Cerebellar nuclear complex (tissue), 1 donor: ENCODE measurements around the gene CLDN14.
"Not testable (repeated sequence)": the region's sequence is repeated elsewhere in the genome, so short reads cannot be mapped to it uniquely, and the experiment has no call there.

ENCODE experiments used
- DNase-seq, 2 experiments: peaks; one replicate each; lab custom pipeline; 2025; lab: John Stamatoyannopoulos, UW

The CLDN14 gene

DNA sequence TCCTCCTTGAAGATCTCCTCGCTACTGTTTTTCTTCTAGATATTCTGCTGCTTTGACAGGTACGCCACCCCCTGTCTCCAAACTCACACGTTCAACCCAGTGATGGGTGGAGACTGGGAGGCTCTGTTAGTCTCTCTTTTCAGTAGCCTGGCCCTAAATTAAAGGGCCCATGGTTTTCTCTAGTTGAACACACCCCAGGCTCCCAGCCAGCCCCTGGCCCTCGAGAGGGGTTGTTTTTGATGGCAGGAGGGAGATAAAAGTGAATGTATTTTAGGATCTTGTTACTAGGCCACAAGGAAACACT is 21.6 kb upstream of the CLDN14 start:
- no peak for DNase-seq

DNA sequence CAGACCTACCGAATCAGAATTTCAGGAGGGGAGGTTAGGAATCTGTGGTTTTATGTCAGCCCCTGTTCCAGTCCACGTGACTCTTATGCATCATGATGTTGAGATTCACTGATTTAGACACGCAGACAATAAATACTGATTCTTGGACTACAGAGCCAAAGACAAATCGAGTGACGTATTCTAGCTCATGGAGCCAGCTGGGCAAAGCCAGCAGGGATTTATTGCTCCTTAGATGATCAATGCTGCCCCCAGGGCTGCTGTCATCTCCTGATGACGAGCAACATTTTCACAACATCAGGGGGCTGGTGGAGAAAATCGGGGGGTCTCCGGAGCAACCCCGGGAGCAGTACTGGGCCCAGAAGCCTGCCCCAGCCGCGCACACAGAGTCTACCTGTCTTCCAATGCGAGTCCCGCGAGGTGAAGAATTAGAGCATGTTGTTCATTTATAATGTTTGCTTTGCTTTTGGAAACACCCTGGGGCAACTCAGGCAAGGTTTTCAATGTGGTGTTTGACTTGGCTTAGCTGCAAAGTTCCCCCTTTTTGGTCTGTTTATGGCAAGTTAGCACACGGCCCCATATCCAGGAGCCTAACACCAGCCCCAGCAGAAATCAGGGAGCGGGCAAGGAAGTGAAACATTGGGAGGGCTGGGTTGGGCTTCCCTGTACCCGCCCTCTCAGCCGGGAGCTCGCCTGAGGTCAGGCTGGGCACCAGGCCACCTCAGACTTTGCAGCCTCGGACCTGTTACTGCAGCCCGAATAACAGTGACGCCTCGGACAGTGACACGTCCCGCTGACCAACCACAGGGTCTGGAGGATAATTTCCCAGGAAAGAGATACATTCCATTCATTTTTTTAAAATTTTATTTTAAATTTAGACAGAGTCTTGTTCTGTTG is 19.9 kb upstream of the CLDN14 start:
- no peak for DNase-seq

DNA sequence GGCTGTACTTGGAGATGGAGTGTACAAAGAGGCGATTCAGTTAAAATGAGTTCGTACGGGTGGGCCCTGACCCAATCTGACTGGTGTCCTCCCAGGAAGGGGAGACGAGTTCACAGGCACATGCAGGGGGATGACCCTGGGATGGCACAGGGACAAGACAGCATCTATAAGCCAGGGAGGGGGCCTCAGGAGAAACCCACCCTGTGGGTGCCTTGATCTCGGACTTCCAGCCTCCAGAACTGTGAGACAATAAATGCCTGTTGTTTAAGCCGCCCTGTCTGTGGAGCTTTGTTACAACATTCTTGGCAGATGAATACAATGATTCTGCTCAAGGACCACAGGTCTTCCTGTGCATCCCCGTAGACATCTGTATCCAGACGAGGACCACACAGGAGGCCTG is 14.6 kb upstream of the CLDN14 start:
- no peak for DNase-seq

DNA sequence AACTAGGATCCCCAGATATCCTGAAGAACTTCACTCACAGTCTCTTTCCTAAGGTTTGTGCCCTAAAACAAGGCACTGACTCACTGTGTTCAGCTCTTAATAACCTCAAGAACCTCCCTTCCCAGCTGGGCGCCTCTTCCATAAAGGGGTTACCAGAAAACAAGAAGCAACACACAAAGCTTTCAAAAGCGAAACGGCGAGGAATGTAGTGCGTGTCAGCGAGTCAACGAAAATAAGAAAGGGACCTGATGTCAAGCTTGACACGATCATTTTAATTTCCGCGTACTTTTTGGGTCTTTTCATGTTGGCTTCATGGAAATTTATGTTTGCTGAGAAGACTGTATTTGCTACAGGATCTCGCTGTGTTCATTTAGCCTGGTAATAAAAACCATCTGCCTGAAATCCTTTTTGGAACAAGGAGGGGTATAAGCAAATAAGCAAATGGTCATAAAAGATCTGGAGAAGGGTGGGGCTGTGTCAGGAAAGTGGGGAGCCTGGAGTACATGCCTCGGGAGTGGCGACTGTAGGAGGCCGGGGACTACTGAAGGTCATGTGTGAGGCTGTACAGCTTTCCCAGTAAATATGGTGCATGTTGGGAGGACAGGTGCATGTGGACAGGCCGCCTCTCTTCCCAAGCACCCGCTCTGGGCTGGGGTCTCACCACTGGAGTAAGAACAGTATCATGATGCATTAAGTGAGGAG is 11.4 kb upstream of the CLDN14 start:
- DNase-seq: no peak

DNA sequence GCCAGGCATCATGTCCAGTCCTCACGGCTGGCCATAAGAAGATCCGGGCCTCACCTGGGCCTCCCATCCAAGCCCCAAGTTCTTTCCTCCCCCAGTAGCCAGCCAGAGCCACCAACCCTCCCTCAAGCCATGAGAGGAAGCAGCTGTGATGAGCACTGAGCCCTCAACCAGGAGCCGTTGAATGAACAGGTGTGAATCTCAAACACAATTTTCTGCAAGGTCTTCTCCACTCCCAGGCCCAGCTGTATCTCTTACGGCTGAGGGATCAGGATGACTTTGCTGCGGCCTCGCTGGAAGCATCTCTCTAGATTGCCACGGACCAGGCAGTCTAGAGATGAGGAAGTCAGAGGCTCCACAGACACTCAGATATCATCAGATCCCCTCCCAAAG is 9.8 kb upstream of the CLDN14 start:
- no peak for DNase-seq

DNA sequence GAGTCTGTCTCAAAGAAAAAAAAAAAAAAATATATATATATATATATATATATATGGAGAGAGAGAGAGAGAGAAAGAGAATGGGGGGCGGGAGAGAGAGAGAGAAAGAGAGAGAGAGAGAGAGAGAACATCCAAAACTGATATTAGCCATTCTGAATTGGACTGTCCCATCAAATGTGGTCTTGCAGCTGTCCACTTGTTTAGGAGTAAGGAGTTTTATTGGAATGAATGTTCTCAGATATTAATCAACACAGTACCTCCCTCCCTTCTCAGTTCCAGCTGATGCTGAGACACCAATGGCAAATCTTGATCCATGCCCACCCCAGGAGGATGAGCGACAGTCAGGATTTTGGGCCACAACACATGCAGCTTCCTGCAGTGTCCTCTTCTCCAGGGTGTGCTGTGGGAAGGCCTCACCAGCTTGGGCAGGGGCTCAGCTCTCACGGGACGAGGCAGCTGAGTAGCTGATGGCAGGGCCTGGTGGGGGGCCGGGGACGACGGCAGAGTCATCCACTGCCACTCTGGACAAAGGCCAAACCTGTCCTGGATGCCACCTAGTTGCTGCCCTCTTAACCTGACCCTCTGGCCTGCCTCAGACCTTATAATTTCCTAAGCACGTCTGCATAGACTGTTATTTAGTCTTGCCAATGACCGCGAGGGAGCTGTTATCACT is 9.3 kb upstream of the CLDN14 start:
- DNase-seq: no peak

DNA sequence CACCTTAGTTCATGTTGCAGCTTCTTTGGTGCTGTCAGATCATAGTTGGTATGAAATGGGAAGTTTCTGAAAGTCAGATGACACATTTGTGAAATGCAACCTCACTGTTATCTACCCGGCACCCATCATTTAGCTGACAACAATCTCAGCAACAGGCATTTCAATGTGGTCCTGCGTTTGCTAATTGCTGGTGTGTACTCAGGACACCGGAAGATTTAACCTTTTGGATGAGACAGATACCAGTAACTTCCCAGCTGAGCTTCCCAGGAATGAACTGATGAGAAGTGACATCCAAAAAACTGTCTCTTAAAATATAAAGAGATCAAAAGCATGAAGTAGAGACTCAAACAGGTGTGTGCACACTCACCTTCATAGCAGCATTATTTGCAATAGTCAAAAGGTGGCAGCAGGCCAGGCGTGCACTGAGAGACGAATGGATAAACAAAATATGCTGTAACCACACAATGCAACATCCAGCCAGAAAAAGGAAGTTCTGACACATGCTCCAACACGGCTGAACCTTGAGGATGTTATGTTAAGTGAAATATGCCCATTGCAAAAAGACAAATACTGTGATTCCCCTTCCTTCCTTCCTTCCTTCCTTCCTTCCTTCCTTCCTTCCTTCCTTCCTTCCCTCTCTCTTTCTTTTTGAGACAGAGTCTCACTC is 7.9 kb upstream of the CLDN14 start:
- DNase-seq: no peak

DNA sequence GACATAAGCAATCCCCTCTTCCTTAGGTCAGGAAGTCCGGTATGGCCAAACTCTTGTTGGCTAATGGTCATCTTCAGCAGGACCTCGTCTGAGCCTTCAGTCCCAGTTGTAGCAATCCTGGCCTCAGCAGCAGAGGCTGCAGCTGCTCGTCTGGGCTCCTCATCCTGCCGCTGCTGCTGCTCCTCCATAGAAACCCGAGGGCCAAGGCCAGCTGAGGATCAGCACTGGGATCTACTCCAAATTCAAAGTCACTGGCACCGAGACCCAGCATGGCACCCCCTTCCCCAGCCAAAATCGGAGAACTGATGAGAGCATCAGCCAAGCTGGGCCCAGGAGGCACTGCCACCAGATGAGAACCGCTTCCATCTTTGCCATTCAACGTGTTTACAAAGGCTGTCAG is 6.3 kb upstream of the CLDN14 start:
- no peak for DNase-seq

DNA sequence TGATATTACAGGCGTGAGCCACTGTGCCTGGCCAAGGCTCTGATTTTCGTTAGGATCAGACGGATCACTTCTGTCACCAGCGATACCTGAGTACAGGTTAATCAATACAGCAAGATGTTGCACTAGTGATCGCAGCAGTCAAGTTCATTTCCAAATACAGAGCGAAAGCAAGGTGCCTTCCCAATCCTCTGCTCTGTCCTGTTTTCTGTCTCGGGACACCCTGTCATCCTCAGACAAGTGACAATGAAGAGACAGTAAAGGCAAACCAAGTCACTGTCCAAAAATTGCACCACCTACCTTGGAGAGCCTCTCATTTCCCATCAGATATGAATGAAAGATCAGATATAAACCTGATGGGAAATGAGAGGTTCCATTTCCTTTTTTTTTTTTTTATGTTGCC is 5.6 kb upstream of the CLDN14 start:
- DNase-seq: no peak

DNA sequence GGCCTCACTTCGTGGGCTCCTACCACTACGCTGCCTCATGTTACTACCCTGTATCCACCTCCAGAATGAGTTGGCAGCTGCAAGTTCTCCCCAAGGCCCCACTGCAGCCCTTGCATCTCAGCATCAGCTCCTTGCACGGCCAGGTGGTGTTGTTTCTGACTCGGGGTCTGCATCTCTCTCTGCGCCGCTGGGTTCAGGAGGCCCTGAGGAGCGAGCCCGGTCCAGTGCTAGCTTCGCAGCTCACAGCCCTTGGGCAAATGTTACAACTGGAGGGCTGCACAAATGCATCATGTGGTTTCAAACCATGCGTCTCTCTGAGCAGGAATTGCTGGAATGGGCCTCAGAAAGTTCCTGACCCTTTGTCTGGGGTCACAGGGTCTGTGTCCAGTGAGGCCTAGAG is 3.2 kb upstream of the CLDN14 start:
- no peak for DNase-seq

DNA sequence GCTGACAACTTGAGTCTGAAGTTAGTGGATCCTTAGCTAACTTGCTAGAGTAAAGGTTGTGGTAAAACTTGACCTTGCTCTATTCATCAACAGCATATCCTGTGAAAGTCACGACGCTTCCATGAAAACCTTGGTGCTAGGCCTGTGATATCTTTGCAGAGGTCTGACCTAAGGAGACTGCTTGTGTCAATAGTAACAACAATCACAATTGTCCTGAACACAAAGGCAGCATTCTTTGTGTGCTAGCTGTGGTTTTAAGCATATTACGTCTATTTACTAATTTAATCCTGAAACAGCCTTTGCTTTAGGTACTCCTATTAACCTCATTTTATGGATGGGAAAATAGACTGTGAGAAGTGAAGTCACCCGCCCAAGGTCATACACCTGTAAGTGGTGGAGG is 2.8 kb upstream of the CLDN14 start:
- DNase-seq: no peak

DNA sequence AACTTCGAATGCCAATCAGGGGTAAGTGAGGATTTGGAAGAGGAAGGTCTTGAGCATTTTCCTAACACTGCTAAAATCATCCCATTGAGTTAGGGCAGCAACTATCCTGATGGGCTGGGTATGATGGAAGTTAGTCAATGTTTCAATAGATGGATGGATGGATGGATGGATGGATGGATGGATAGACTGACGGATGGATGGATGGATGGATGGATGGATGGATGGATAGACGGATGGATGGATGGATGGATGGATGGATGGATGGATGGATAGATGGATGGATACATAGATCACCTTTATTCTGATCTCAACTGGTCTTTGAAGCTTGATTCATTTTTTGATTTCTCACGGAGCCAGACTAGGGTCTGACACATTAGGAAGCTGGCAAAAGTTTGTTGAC is 2.3 kb upstream of the CLDN14 start:
- no peak for DNase-seq

DNA sequence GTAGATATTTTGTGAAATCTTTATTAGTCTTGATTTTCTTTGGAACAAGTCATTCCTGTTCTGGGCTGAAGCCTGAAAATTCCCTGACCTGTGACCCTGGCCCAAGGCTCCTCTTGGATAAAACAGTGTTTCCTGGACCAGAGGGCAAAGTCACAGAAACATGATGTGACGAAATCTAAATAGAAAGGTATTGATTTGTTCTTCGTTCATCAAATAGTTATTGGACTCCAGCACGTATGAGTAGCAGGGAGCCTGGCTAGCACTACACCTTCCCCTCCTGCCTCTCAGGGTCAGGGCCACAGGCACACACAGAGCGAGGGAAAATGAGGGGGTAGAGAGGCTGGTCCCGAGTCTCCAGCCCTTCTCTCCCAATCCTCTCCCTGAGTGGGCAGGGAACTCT is 1.7 kb upstream of the CLDN14 start:
- no peak for DNase-seq

DNA sequence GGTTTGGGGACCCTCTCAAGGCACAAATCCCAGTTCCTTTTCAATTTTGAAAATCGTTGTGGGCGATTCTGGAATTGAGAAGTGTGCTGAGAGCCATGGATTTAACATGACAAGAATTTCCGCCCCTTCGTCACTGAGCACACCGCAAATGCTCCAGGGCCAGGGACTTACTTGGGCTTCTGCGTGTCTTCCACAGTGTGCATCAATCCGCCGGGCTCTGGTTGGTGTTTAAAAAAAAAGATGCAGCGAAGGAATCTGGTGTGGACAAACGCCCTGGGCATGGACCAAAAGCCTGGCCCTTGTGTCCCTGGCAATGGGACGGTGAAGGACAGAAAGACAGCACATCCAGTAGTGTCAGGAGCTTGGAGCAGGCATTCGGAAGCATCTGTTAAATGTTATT is 696 bp upstream of the CLDN14 start:
- no peak for DNase-seq

DNA sequence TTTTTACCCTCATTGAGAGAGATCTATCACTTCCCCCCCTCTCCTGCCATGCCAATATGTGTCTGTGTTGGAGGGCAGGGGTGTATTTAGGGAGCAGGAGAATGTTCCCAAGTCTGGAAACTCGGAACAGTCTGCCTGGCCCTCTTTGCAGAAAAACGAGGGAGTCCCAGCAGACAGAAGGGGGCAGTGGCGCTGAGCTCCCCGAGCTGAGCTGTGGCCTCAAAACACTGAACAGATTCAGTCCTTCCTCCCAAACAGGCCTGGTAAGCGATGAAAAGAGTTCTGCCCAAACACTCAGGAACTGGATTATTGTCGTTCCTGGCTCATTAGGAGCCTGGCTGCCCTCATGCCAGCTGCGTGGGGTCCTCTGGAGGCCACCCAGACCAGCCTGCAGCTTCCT is 981 bp downstream of the CLDN14 start:
- no peak for DNase-seq

DNA sequence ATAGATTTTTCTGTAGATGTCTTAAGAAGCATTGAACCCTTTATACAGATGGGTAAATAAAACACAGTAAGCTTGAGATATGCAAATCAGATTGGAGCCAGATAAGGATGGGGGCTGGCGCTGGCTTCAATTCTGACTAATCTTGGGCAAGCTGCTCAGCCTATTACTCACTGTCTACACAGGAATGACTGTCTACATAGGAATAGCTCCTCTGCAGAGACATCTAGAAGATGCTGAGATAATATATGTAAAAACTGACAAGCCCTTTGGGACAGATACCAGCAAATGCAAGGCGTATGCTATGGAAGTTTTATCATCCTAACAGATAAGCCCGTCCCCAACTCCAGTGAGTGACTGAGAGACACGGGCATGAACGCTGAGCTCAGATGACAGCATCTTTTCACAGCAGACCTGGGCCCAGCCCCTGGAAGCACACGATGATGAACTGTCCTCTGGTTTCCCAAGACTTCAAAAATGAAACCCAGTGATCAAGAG is 1.7 kb downstream of the CLDN14 start:
- no peak for DNase-seq

DNA sequence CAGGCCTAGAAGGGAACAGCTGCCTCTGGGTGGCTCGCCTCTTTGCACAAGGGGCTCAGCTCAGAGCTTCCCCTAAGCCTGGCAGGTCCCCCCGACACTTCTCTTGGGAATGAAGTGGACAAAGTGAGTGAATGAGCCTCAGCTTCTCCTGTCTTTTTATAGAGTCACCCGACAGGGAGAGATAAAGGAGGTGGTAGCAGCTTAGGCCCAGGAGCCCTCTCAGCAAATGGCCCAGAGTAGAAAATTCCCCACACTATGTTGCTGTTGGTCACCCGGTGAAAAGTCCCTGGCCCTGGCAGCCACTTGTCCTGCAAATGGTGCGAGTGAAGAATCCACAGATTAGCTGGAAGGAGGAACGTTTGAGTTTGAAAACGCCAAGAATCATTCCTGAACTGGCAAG is 2.4 kb downstream of the CLDN14 start:
- DNase-seq: no peak

DNA sequence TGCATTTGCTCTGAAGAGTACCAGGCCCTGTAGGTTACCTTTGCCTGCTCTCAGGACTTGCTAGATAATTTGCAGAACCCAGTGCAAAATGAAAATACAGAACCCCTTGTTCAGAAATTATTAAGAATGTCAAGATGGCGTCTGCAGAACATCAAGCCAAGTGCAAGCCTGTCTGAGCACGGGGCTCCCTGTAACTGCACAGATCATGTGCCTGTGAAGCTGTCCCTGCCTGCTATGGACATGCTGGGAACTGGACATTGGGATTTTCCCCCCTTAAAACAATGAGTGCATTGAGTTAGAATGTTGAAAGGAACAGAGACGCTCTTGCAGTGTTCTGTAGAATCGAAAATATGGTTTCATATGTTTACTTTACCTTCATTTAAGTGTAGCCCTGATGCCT is 2.9 kb downstream of the CLDN14 start:
- DNase-seq: no peak

DNA sequence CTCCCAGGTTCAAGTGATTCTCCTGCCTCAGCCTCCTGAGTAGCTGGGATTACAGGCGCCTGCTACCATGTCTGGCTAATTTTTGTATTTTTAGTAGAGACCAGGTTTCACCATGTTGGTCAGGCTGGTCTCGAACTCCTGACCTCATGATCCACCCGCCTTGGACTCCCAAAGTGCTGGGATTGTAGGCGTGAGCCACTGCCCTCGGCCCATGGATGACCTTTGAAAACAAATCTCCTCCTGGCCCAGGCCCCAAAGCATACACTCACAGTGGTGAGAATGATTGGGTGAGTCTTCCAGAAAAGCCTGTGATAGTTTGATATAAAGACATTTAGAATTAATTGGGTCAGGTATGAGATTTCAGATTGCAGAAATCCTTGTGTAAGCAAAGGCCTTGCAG is 3.4 kb downstream of the CLDN14 start:
- DNase-seq: not testable (repeated sequence)

DNA sequence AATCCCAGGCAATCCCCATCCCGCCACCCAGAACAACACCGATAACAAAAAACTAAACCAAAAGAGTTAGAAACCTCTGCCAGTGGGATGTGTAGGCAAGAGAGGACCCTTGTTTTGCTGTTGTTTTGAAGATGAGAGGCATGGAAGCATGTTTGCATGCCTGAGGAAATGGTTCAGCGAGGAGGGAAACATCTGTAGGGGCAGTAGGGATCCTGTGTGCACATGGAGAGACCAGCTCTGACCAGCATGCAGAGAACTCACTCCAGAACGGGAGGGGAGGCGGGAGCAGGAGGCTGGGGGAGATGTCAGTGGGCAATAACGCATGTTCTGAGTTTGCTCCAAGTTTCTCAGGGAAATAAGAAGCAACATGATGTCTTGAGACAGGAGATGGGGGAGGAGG is 5.3 kb downstream of the CLDN14 start:
- DNase-seq: no peak

DNA sequence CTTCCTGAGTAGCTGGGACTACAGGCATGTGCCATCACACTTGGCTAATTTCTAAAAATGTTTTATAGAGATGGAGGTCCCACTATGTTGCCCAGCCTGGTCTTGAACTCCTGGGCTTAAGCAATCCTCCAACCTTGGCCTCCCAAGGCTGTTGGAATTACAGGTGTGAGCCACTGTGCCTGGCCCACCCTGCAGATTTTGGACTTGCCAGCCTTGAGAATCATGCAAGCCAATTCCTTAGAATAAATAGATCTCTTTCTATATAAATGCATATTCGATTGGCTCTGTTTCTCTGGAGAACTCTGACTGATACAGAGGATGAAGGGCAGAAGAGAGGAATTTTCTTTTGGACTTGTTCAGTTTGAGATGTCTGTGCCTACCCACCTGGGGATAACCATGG is 6.7 kb downstream of the CLDN14 start:
- no peak for DNase-seq

DNA sequence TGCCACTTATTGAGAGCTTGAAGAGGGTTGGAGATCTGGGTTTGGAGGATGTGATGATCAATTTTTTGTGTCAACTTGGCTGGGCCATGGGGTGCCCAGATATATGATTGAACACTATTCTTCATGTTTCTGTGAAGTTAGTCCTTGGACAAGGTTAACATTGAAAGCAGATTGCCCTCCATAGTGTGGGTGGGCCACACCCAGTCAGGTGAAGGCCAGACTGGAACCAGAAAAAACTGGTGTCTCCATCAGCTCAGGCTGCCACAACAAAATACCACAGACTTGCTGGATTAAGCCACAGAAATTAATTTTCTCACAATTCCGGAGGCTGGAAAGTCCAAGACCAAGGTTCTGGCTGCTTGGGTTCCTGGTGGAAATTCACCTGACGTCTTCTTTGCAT is 7.5 kb downstream of the CLDN14 start:
- DNase-seq: no peak
